B cell (primary cell): ENCODE results near the gene RSAD1. TPM values are rescaled to one million over a fixed set of nuclear protein-coding genes. Genes with fewer than 3 reads are reported as not detected.

Experiments used
- ATAC-seq: fragments of 200-7000 bp; cut with Tn5 transposase; one replicate; pipeline ENCODE4 v1.10.0; 2021; ENCODE audit warnings: low read depth, mild to moderate bottlenecking, moderate number of reproducible peaks, moderate library complexity
- CTCF ChIA-PET: fragments of 350-600 bp; sonication (Branson Sonifier 250); formaldehyde crosslinking; loops from one replicate; lab custom pipeline; 2021; ENCODE audit warnings: antibody characterized with exemption, inconsistent platforms; lab: Charles Lee
- POLR2A ChIA-PET: fragments of 350-600 bp; sonication (Branson Sonifier 250); formaldehyde crosslinking; loops from one replicate; lab custom pipeline; 2021; ENCODE audit warnings: antibody characterized with exemption; lab: Charles Lee
- DNase-seq: peaks from one replicate; pipeline ENCODE4 v3.0.0; 2013
- H2AFZ ChIP-seq: 2 replicates; pipeline ENCODE4 v1.6.1; 2012; ENCODE audit warnings: mild to moderate bottlenecking, low read depth, low read length; ENCODE audit not compliant: insufficient read depth, poor library complexity, severe bottlenecking
- H3K27ac ChIP-seq, 2 donors: 1 replicate in 1 of 2; 2 replicates in 1 of 2; pipeline ENCODE4 v1.5.1; 2012 to 2013; ENCODE audit warnings: low read length in 2 of 2, mild to moderate bottlenecking in 2 of 2, moderate library complexity in 1 of 2
- H3K27me3 ChIP-seq, 4 experiments: fragments of 200-600 bp in 1 of 4; sonication (generic) in 1 of 4; replicated peaks in 1 of 4; 1 replicate in 2 of 4; 2 replicates in 2 of 4; pipeline versions ENCODE4 v1.6.1 to v1.7.0; 2013 to 2016; ENCODE audit warnings: low read length in 3 of 4, mild to moderate bottlenecking in 2 of 4, mixed read lengths in 1 of 4, moderate library complexity in 1 of 4; ENCODE audit not compliant: insufficient read depth in 4 of 4, control insufficient read depth in 3 of 4; ENCODE audit errors: control extremely low read depth in 1 of 4
- H3K36me3 ChIP-seq, 2 experiments: replicated peaks in 1 of 2; 1 replicate in 1 of 2; 2 replicates in 1 of 2; pipeline versions ENCODE4 v1.6.1 to v1.7.1; 2013; ENCODE audit warnings: low read length in 1 of 2; ENCODE audit not compliant: insufficient read depth in 2 of 2, control insufficient read depth in 1 of 2; ENCODE audit errors: control extremely low read depth in 1 of 2, extremely low read depth in 1 of 2
- H3K4me1 ChIP-seq, 2 donors: fragments of 200-600 bp in 1 of 2; sonication (generic) in 1 of 2; 1 replicate in 1 of 2; 2 replicates in 1 of 2; pipeline versions ENCODE4 v1.5.1 to v1.6.1; 2013 to 2017; ENCODE audit warnings: low read length in 2 of 2; ENCODE audit not compliant: control insufficient read depth in 2 of 2, insufficient read depth in 2 of 2
- H3K4me2 ChIP-seq: replicated peaks from 2 replicates; pipeline ENCODE3; 2012; ENCODE audit warnings: mild to moderate bottlenecking, low read depth, low read length; ENCODE audit not compliant: poor library complexity, severe bottlenecking
- H3K4me3 ChIP-seq, 5 experiments: fragments of 200-600 bp in 1 of 5; sonication (generic) in 1 of 5; 1 replicate in 3 of 5; 2 replicates in 2 of 5; pipeline versions ENCODE4 v1.5.1 to v1.7.0; 2011 to 2016; ENCODE audit warnings: low read length in 4 of 5, mild to moderate bottlenecking in 4 of 5, low read depth in 2 of 5, control low read depth in 1 of 5, moderate library complexity in 1 of 5; ENCODE audit not compliant: insufficient read depth in 1 of 5; ENCODE audit errors: control extremely low read depth in 1 of 5, extremely low read depth in 1 of 5
- H3K79me2 ChIP-seq: fragments of 200-600 bp; sonication (generic); one replicate; pipeline ENCODE4 v1.6.0; 2016; ENCODE audit warnings: low read length; ENCODE audit not compliant: control insufficient read depth, insufficient read depth
- H3K9ac ChIP-seq: fragments of 200-600 bp; sonication (generic); 2 replicates; pipeline ENCODE4 v1.6.1; 2017; ENCODE audit warnings: mild to moderate bottlenecking, low read length, moderate library complexity
- H3K9me3 ChIP-seq, 3 donors: one replicate each; pipeline versions ENCODE4 v1.6.1 to v1.7.1; 2013; ENCODE audit warnings: low read length in 2 of 3; ENCODE audit not compliant: control insufficient read depth in 2 of 3, insufficient read depth in 1 of 3; ENCODE audit errors: control extremely low read depth in 1 of 3
- H4K20me1 ChIP-seq: 2 replicates; pipeline ENCODE4 v1.6.0; 2012; ENCODE audit warnings: mild to moderate bottlenecking, low read length; ENCODE audit not compliant: insufficient read depth, control insufficient read depth, poor library complexity, severe bottlenecking
- H3K27ac Mint-ChIP-seq: one replicate; pipeline ENCODE4 v1.8.0; 2021; ENCODE audit warnings: mixed read lengths
- H3K27me3 Mint-ChIP-seq: one replicate; pipeline ENCODE4 v1.8.0; 2021; ENCODE audit warnings: mixed read lengths
- H3K4me1 Mint-ChIP-seq: one replicate; pipeline ENCODE4 v1.8.0; 2021; ENCODE audit warnings: mixed read lengths
- H3K4me3 Mint-ChIP-seq: one replicate; pipeline ENCODE4 v1.8.0; 2021; ENCODE audit warnings: mixed read lengths
- H3K9me3 Mint-ChIP-seq: one replicate; pipeline ENCODE4 v1.8.0; 2022; ENCODE audit warnings: mixed read lengths; ENCODE audit not compliant: insufficient read depth
- EZH2 ChIP-seq: IDR thresholded peaks from 2 replicates; pipeline ENCODE4 v1.6.1; 2012; ENCODE audit warnings: borderline replicate concordance, low read depth, mild to moderate bottlenecking, moderate library complexity, low read length; ENCODE audit not compliant: insufficient read depth, poor library complexity, severe bottlenecking
- WGBS: methylation state at CpG from one replicate; pipeline ENCODE4 v1.1.5; 2013; ENCODE audit warnings: missing lambda C conversion rate; ENCODE audit not compliant: insufficient coverage; 5-methylcytosine and 5-hydroxymethylcytosine counted together
- intact Hi-C: fragments of 100-400 bp; cut with micrococcal nuclease; formaldehyde crosslinking; loops from one replicate; pipeline ENCODE4 v1.10.0; 2022
- polyA plus RNA-seq: library from polyadenylated mRNA; depleted of rRNA; stranded (reverse); fragments of >200 nt; gene quantifications from 2 replicates; pipeline ENCODE4 v1.2.3, GENCODE V29; 2012
- total RNA-seq, 2 donors: library from RNA; stranded (reverse); fragments of 120-200 nt in 1 of 2; gene quantifications; 1 replicate in 1 of 2; 2 replicates in 1 of 2; pipeline versions ENCODE4 v1.2.3 to v1.2.4, GENCODE V29; 2013 to 2022
- TF ChIP-seq, protein P1 (sequence below): fragments of 200-600 bp; IDR thresholded peaks from one replicate; pipeline ENCODE4 v1.8.0; 2022; ENCODE audit warnings: antibody characterized with exemption, mild to moderate bottlenecking

Gene RSAD1
- total and polyA plus RNA-seq, 2 donors (not counting 1 experiment from before 2014, with no cell fraction given), result 53.4 to 63.9 TPM

DNA sequence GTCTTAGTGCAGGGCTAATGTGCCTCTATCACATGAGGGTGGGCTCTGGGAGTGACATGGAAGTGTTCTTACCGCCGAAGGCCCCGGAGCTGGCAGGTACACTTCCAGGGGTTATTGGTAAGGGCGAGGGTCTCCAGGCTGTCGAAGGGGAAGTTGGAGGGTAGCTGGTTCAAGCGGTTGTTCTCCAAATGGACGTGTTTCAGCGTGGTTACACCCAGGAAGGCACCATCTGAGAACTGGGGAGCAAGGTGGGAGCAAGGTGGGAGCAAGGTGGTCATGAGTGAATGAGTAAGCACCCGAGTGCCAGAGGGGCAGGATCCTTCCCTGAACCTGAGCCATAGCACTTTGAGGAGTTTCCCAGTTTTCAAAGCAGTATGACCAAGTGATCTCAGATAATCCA lies 13.0 kb upstream of the RSAD1 start:
- H3K27me3 ChIP-seq, result peaks cover 0 to 29% (median 10%) of the 10 kb centered on the region in 4 experiments
- ATAC-seq (no peak), DNase-seq (no peak)
- no peak overlapping the region for H3K9ac ChIP-seq
- TF ChIP-seq EZH2, result no peak
- TF ChIP-seq, protein P1, sequence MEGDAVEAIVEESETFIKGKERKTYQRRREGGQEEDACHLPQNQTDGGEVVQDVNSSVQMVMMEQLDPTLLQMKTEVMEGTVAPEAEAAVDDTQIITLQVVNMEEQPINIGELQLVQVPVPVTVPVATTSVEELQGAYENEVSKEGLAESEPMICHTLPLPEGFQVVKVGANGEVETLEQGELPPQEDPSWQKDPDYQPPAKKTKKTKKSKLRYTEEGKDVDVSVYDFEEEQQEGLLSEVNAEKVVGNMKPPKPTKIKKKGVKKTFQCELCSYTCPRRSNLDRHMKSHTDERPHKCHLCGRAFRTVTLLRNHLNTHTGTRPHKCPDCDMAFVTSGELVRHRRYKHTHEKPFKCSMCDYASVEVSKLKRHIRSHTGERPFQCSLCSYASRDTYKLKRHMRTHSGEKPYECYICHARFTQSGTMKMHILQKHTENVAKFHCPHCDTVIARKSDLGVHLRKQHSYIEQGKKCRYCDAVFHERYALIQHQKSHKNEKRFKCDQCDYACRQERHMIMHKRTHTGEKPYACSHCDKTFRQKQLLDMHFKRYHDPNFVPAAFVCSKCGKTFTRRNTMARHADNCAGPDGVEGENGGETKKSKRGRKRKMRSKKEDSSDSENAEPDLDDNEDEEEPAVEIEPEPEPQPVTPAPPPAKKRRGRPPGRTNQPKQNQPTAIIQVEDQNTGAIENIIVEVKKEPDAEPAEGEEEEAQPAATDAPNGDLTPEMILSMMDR, result no peak
- POLR2A ChIA-PET, result no interaction called here
- peaks cover 14 to 43% of the 10 kb centered on the region in 2 donors for H3K4me1 ChIP-seq
- peak overlapping the region; percentile 37 for H3K4me3 Mint-ChIP-seq
- H3K27ac Mint-ChIP-seq, result peak overlapping the region; percentile 41
- peaks cover 5% of the 10 kb centered on the region for H3K27me3 Mint-ChIP-seq
- peaks cover 47% of the 10 kb centered on the region for H3K4me1 Mint-ChIP-seq
- peaks cover 0 to 23% (median 0%) of the 10 kb centered on the region in 3 donors for H3K9me3 ChIP-seq
- intact Hi-C loops, result no loop called here
- H3K27ac ChIP-seq, result no peak overlapping the region
- no peak overlapping the region for H2AFZ ChIP-seq
- H4K20me1 ChIP-seq, result no peaks in the 10 kb centered on the region
- H3K4me2 ChIP-seq, result no peak overlapping the region
- CTCF ChIA-PET, result no interaction called here
- no peak overlapping the region for H3K4me3 ChIP-seq
- WGBS, result 99% methylated on average over 6 of the region's 9 CpGs
- peaks cover 0 to 7% of the 10 kb centered on the region in 2 experiments for H3K36me3 ChIP-seq
- H3K79me2 ChIP-seq, result no peaks in the 10 kb centered on the region
- no peaks in the 10 kb centered on the region for H3K9me3 Mint-ChIP-seq

DNA sequence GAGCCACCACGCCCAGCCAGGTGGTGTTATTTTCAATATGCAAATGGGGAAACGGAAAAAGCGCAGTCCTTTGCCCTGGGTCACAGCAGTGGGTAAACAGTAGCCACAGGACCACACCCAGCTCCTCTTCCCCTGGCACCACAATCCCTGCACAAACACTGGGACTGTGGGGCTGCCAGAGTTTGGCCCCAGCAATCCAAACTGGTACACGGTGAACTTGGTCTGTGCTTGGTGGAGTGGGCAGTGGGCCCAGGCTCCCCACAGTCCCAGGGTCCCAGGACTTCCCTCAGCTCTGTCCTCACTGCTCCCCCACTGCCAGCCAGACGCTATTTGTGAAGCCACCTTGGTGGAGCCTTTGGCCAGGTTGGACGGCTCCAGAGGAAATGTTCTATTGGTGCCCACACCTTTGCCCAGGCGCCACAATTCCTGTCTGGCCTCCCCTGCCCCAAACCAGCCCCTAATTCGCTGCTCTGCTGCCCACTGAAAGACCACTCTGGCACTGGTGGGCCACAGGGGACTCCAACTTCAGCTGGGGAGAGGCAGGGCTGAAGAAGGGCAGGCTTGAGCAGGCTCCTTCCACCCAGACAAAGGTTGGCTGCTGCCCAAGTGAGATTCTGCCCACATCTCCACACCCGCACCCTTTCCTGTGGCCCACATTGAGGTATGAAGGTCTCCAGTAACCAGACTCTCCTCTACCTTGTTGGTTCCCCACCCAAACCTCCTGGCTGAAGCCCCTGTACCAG lies 12.1 kb upstream of the RSAD1 start:
- CTCF ChIA-PET, result interaction anchor here (0.6 kb wide), 1 partner anchor 372 kb away, joined by 3 read pairs; no protein-coding TSS in a partner anchor
- peaks cover 47% of the 10 kb centered on the region for H3K4me1 Mint-ChIP-seq
- H3K4me1 ChIP-seq, result peaks cover 14 to 43% of the 10 kb centered on the region in 2 donors
- ATAC-seq (peak; percentile 59), DNase-seq (no peak)
- H4K20me1 ChIP-seq, result no peaks in the 10 kb centered on the region
- peak overlapping the region; percentile 74 for H3K27ac Mint-ChIP-seq
- POLR2A ChIA-PET, result no interaction called here
- H3K9me3 ChIP-seq, result peaks cover 0 to 23% (median 0%) of the 10 kb centered on the region in 3 donors
- peak overlapping the region; percentile 29 to 59 for H3K27ac ChIP-seq
- intact Hi-C loops, result no loop called here
- TF ChIP-seq, protein P1, result no peak
- TF ChIP-seq EZH2, result no peak
- H3K27me3 Mint-ChIP-seq, result peaks cover 5% of the 10 kb centered on the region
- no peaks in the 10 kb centered on the region for H3K9me3 Mint-ChIP-seq
- peak overlapping the region; percentile 77 for H3K4me3 Mint-ChIP-seq
- no peak overlapping the region for H3K4me3 ChIP-seq
- WGBS, result 91% methylated on average over 6 of the region's 9 CpGs
- H3K27me3 ChIP-seq, result peaks cover 0 to 29% (median 10%) of the 10 kb centered on the region in 4 experiments
- no peaks in the 10 kb centered on the region for H3K79me2 ChIP-seq
- H3K9ac ChIP-seq, result no peak overlapping the region
- H3K4me2 ChIP-seq, result peak overlapping the region; percentile 40
- H3K36me3 ChIP-seq, result peaks cover 0 to 7% of the 10 kb centered on the region in 2 experiments
- no peak overlapping the region for H2AFZ ChIP-seq
